ENCODE data around the gene API5. TPM values are rescaled to one million over a fixed set of nuclear protein-coding genes. Genes with fewer than 3 reads are reported as not detected.

Gene API5
- total RNA-seq (2022) (100 and 128 TPM in 2 replicates), Bru-seq, nascent RNA (percentile 95 among the genes with signal in this experiment), BruChase-seq, experiment 1, labeled RNA remaining after a 6-hour chase (percentile 98 among the genes with signal in this experiment), BruChase-seq, experiment 2, labeled RNA remaining after a 2-hour chase (percentile 96 among the genes with signal in this experiment)
- long read RNA-seq, transcript API5-201 (14 exons, 3,714 nt): major isoform, 195 of 440 reads
- long read RNA-seq, transcript API5-210 (13 exons, 1,760 nt): minor isoform, 10 of 440 reads
- long read RNA-seq, transcript API5-208 (14 exons, 1,868 nt): minor isoform, 186 of 440 reads
- long read RNA-seq, partial matches to known transcripts: 8 of 440 reads
- long read RNA-seq, other reads (novel, unspliced or antisense): 36 of 440 reads

GRCh38 chr11:43311791-43312607 is at the start of gene API5:
Gene API5 (plus strand): TSS chr11:43311996. CDS start chr11:43312128, 132 bp downstream.
- no peaks in the 10 kb centered on the region for H3K9me3 Mint-ChIP-seq (ENCODE audit: unreplicated experiment)
- peaks cover 11% of the 10 kb centered on the region for H3K4me1 Mint-ChIP-seq (ENCODE audit: insufficient read depth, unreplicated experiment)
- TF ChIP-seq CTCF (IDR thresholded peaks at IDR 0.05; ENCODE audit: unreplicated experiment): peak; percentile 71
- BruUV-seq (replicated peaks): TSS peak; percentile 44
- ChIA-PET CTCF (interaction anchor here (0.6 to 1.8 kb wide), 23 partner anchors 9 to 1333 kb away, joined by 3 to 14 read pairs (median 3); partner anchors contain the start of gene TTC17), POLR2A (interaction anchor here (0.6 to 3.0 kb wide), 21 partner anchors 13 to 958 kb away, joined by 3 to 64 read pairs (median 4); partner anchors contain the start of genes HSD17B12 and TTC17)
- no peaks in the 10 kb centered on the region for H3K27me3 Mint-ChIP-seq (ENCODE audit: insufficient read depth, unreplicated experiment)
- H3K27ac Mint-ChIP-seq (ENCODE audit: low read depth, unreplicated experiment): peak within 1 kb of the TSS; percentile 91
- H3K4me3 Mint-ChIP-seq (ENCODE audit: unreplicated experiment): peak within 1 kb of the TSS; percentile 92
- intact Hi-C loops (cut with micrococcal nuclease): loop anchor here (1.0 kb wide), 1 partner anchor 107 kb away; no protein-coding TSS in a partner anchor
- peak; percentile 94 for DNase-seq (ENCODE audit: unreplicated experiment)
- H3K36me3 Mint-ChIP-seq (ENCODE audit: insufficient read depth, unreplicated experiment): no peaks in the 10 kb centered on the region

- ChIA-PET POLR2A (interaction anchor here (1.0 kb wide), 1 partner anchor 14 kb away, joined by 3 read pairs; no protein-coding TSS in a partner anchor), CTCF (interaction anchor here (5.5 kb wide), 1 partner anchor 14 kb away, joined by 43 read pairs; no protein-coding TSS in a partner anchor)
- no peak for DNase-seq (ENCODE audit: unreplicated experiment)
- Mint-ChIP-seq H3K36me3 (ENCODE audit: insufficient read depth, unreplicated experiment) (no peaks in the 10 kb centered on the region), H3K4me3 (ENCODE audit: unreplicated experiment) (no peak overlapping the region), H3K4me1 (ENCODE audit: insufficient read depth, unreplicated experiment) (no peaks in the 10 kb centered on the region), H3K27ac (ENCODE audit: low read depth, unreplicated experiment) (no peak overlapping the region), H3K9me3 (ENCODE audit: unreplicated experiment) (peaks cover 6% of the 10 kb centered on the region), H3K27me3 (ENCODE audit: insufficient read depth, unreplicated experiment) (no peaks in the 10 kb centered on the region)
- BruUV-seq (replicated peaks): no TSS peak
- intact Hi-C loops (cut with micrococcal nuclease): no loop called here
- no peak for TF ChIP-seq CTCF (IDR thresholded peaks at IDR 0.05; ENCODE audit: unreplicated experiment)
Observed at GRCh38 chr11:43267856-43268580, 43.8 kb upstream of the API5 start.

- intact Hi-C loops (cut with micrococcal nuclease): no loop called here
- Mint-ChIP-seq H3K4me1 (ENCODE audit: insufficient read depth, unreplicated experiment) (no peaks in the 10 kb centered on the region), H3K9me3 (ENCODE audit: unreplicated experiment) (peaks cover 8% of the 10 kb centered on the region), H3K27ac (ENCODE audit: low read depth, unreplicated experiment) (no peak overlapping the region), H3K4me3 (ENCODE audit: unreplicated experiment) (no peak overlapping the region), H3K27me3 (ENCODE audit: insufficient read depth, unreplicated experiment) (no peaks in the 10 kb centered on the region), H3K36me3 (ENCODE audit: insufficient read depth, unreplicated experiment) (no peaks in the 10 kb centered on the region)
- ChIA-PET CTCF (interaction anchor here (0.5 to 5.5 kb wide), 2 partner anchors 13 to 43 kb away, joined by 3 to 43 read pairs; partner anchors contain the start of gene API5), POLR2A (no interaction called here)
- no peak for TF ChIP-seq CTCF (IDR thresholded peaks at IDR 0.05; ENCODE audit: unreplicated experiment)
- no TSS peak for BruUV-seq (replicated peaks)
- DNase-seq (ENCODE audit: unreplicated experiment): no peak
Observed at GRCh38 chr11:43268786-43269185, 43.0 kb upstream of the API5 start.

All from MCF 10A (cell line).